Prostate gland (tissue), 2 donors: ENCODE results near the gene NEK6. TPM values are rescaled to one million over a fixed set of nuclear protein-coding genes. Genes with fewer than 3 reads are reported as not detected.

Experiments used
- DNase-seq: peaks from one replicate; pipeline ENCODE4 v3.0.0-alpha.2; 2019; ENCODE audit warnings: low spot score
- H3K27ac ChIP-seq, 2 donors: fragments of 200-600 bp; sonication (generic); 2 replicates each; pipeline ENCODE4 v1.5.1; 2017 to 2019
- H3K27me3 ChIP-seq: fragments of 200-600 bp; sonication (generic); replicated peaks from 2 replicates; pipeline ENCODE4 v1.5.1; 2019; ENCODE audit not compliant: insufficient read depth
- H3K36me3 ChIP-seq, 2 donors: fragments of 200-600 bp; sonication (generic); 1 replicate in 1 of 2; 2 replicates in 1 of 2; pipeline versions ENCODE4 v1.5.1 to v1.8.1; 2017 to 2019
- H3K4me1 ChIP-seq: fragments of 200-600 bp; sonication (generic); replicated peaks from 2 replicates; pipeline ENCODE4 v1.5.1; 2019
- H3K4me3 ChIP-seq, 2 donors: fragments of 200-600 bp; sonication (generic); 2 replicates each; pipeline ENCODE4 v1.5.1; 2017 to 2019
- H3K9me3 ChIP-seq: fragments of 200-600 bp; sonication (generic); 2 replicates; pipeline ENCODE4 v1.5.1; 2017
- CTCF ChIP-seq, 4 experiments: fragments of 200-600 bp in 2 of 4; fragments of 450-650 bp in 2 of 4; sonication (generic) in 2 of 4; IDR thresholded peaks; 1 replicate in 3 of 4; 2 replicates in 1 of 4; pipeline ENCODE4 v1.5.1; 2016 to 2019; ENCODE audit warnings: antibody characterized with exemption in 4 of 4, mild to moderate bottlenecking in 2 of 4, moderate library complexity in 2 of 4
- POLR2A ChIP-seq: fragments of 450-650 bp; IDR thresholded peaks from one replicate; pipeline ENCODE4 v1.6.1; 2016; ENCODE audit warnings: antibody characterized with exemption, mild to moderate bottlenecking
- POLR2AphosphoS5 ChIP-seq: sonication (generic); formaldehyde crosslinking; IDR thresholded peaks from one replicate; pipeline ENCODE4 v1.6.1; 2017; ENCODE audit warnings: antibody characterized with exemption
- WGBS: methylation state at CpG from one replicate; pipeline ENCODE4 v1.1.5; 2018; 5-methylcytosine and 5-hydroxymethylcytosine counted together
- intact Hi-C: fragments of 100-400 bp; cut with DNase I; formaldehyde crosslinking; loops from one replicate; pipeline ENCODE4 v1.14.2; 2022
- total RNA-seq, 2 donors: library from RNA; depleted of rRNA; stranded (reverse); fragments of >200 nt; gene quantifications; one replicate each; pipeline ENCODE4 v1.1.0, GENCODE V29; 2016

NEK6 gene
- total RNA-seq, 2 donors from 2014 or later: 32.3 to 44.2 TPM

- peaks cover 0 to 5% of the 10 kb centered on the region in 2 donors for H3K36me3 ChIP-seq
- no peaks in the 10 kb centered on the region for H3K4me1 ChIP-seq
- H3K27ac ChIP-seq: no peak overlapping the region
- DNase-seq: no peak
- no peak overlapping the region for H3K4me3 ChIP-seq
- intact Hi-C loops: no loop called here
- no peak for TF ChIP-seq POLR2A
- TF ChIP-seq POLR2AphosphoS5: no peak
- no peak for TF ChIP-seq CTCF (IDR thresholded peaks at IDR 0.05)
- no peaks in the 10 kb centered on the region for H3K9me3 ChIP-seq
- no peaks in the 10 kb centered on the region for H3K27me3 ChIP-seq
- WGBS: 73% methylated on average over 13 of the region's 13 CpGs
Measured at GRCh38 chr9:124306098-124306735, 48.5 kb downstream of the NEK6 start.

GRCh38 chr9:124307379-124308030, 49.8 kb downstream of the NEK6 start:
- H3K36me3 ChIP-seq: no peaks in the 10 kb centered on the region
- H3K27ac ChIP-seq: no peak overlapping the region
- H3K27me3 ChIP-seq: no peaks in the 10 kb centered on the region
- no peak for DNase-seq
- H3K4me1 ChIP-seq: no peaks in the 10 kb centered on the region
- no peak for TF ChIP-seq CTCF (IDR thresholded peaks at IDR 0.05)
- TF ChIP-seq POLR2A: no peak
- TF ChIP-seq POLR2AphosphoS5: no peak
- intact Hi-C loops: no loop called here
- H3K4me3 ChIP-seq: no peak overlapping the region
- WGBS: 89% methylated on average over 24 of the region's 24 CpGs
- no peaks in the 10 kb centered on the region for H3K9me3 ChIP-seq

- Histone ChIP-seq H3K9me3 (no peaks in the 10 kb centered on the region), H3K27ac (no peak overlapping the region), H3K36me3 (no peaks in the 10 kb centered on the region), H3K4me1 (no peaks in the 10 kb centered on the region), H3K4me3 (no peak overlapping the region), H3K27me3 (no peaks in the 10 kb centered on the region)
- TF ChIP-seq CTCF (IDR thresholded peaks at IDR 0.05) (no peak), POLR2AphosphoS5 (no peak), POLR2A (no peak)
- DNase-seq: no peak
- intact Hi-C loops: no loop called here
- WGBS: 92% methylated on average over 20 of the region's 21 CpGs
Measured at GRCh38 chr9:124308606-124309491, 51.1 kb downstream of the NEK6 start.

- no peaks in the 10 kb centered on the region for H3K36me3 ChIP-seq
- DNase-seq: no peak
- WGBS: 68% methylated on average over 15 of the region's 15 CpGs
- no peak for TF ChIP-seq POLR2A
- TF ChIP-seq POLR2AphosphoS5: peak; percentile 5
- no peak overlapping the region for H3K27ac ChIP-seq
- H3K9me3 ChIP-seq: no peaks in the 10 kb centered on the region
- no peaks in the 10 kb centered on the region for H3K4me1 ChIP-seq
- H3K27me3 ChIP-seq: no peaks in the 10 kb centered on the region
- H3K4me3 ChIP-seq: no peak overlapping the region
- intact Hi-C loops: no loop called here
Measured at GRCh38 chr9:124309667-124310084, 51.9 kb downstream of the NEK6 start.

- H3K9me3 ChIP-seq: no peaks in the 10 kb centered on the region
- peaks cover 0 to 9% of the 10 kb centered on the region in 2 donors for H3K36me3 ChIP-seq
- intact Hi-C loops: no loop called here
- no peak for TF ChIP-seq POLR2A
- TF ChIP-seq CTCF (IDR thresholded peaks at IDR 0.05): no peak
- no peak for TF ChIP-seq POLR2AphosphoS5
- DNase-seq: no peak
- no peak overlapping the region for H3K4me3 ChIP-seq
- no peak overlapping the region for H3K27ac ChIP-seq
- no peaks in the 10 kb centered on the region for H3K27me3 ChIP-seq
- H3K4me1 ChIP-seq: no peaks in the 10 kb centered on the region
- 95% methylated on average over 4 of the region's 5 CpGs for WGBS
Measured at GRCh38 chr9:124311283-124311682, 53.5 kb downstream of the NEK6 start.
